Prostate gland (tissue), 2 donors: ENCODE measurements around the gene TRIL. TPM values are rescaled to one million over a fixed set of nuclear protein-coding genes. Genes with fewer than 3 reads are reported as not detected.

Experiments
- DNase-seq: peaks from one replicate; pipeline ENCODE4 v3.0.0-alpha.2; 2019; ENCODE audit warnings: low spot score
- H3K27ac ChIP-seq, 2 donors: fragments of 200-600 bp; sonication (generic); 2 replicates each; pipeline ENCODE4 v1.5.1; 2017 to 2019
- H3K27me3 ChIP-seq: fragments of 200-600 bp; sonication (generic); replicated peaks from 2 replicates; pipeline ENCODE4 v1.5.1; 2019; ENCODE audit not compliant: insufficient read depth
- H3K36me3 ChIP-seq, 2 donors: fragments of 200-600 bp; sonication (generic); 1 replicate in 1 of 2; 2 replicates in 1 of 2; pipeline versions ENCODE4 v1.5.1 to v1.8.1; 2017 to 2019
- H3K4me1 ChIP-seq: fragments of 200-600 bp; sonication (generic); replicated peaks from 2 replicates; pipeline ENCODE4 v1.5.1; 2019
- H3K4me3 ChIP-seq, 2 donors: fragments of 200-600 bp; sonication (generic); 2 replicates each; pipeline ENCODE4 v1.5.1; 2017 to 2019
- H3K9me3 ChIP-seq: fragments of 200-600 bp; sonication (generic); 2 replicates; pipeline ENCODE4 v1.5.1; 2017
- POLR2A ChIP-seq: fragments of 450-650 bp; IDR thresholded peaks from one replicate; pipeline ENCODE4 v1.6.1; 2016; ENCODE audit warnings: antibody characterized with exemption, mild to moderate bottlenecking
- POLR2AphosphoS5 ChIP-seq: sonication (generic); formaldehyde crosslinking; IDR thresholded peaks from one replicate; pipeline ENCODE4 v1.6.1; 2017; ENCODE audit warnings: antibody characterized with exemption
- WGBS: methylation state at CpG from one replicate; pipeline ENCODE4 v1.1.5; 2018; 5-methylcytosine and 5-hydroxymethylcytosine counted together
- intact Hi-C: fragments of 100-400 bp; cut with DNase I; formaldehyde crosslinking; loops from one replicate; pipeline ENCODE4 v1.14.2; 2022
- total RNA-seq, 2 donors: library from RNA; depleted of rRNA; stranded (reverse); fragments of >200 nt; gene quantifications; one replicate each; pipeline ENCODE4 v1.1.0, GENCODE V29; 2016
- TF ChIP-seq, protein P1 (sequence below), 4 experiments: fragments of 200-600 bp in 2 of 4; fragments of 450-650 bp in 2 of 4; sonication (generic) in 2 of 4; IDR thresholded peaks; 1 replicate in 3 of 4; 2 replicates in 1 of 4; pipeline ENCODE4 v1.5.1; 2016 to 2019; ENCODE audit warnings: antibody characterized with exemption in 4 of 4, mild to moderate bottlenecking in 2 of 4, moderate library complexity in 2 of 4

TRIL gene
- total RNA-seq, 2 donors from 2014 or later = 3.3 to 3.5 TPM

DNA sequence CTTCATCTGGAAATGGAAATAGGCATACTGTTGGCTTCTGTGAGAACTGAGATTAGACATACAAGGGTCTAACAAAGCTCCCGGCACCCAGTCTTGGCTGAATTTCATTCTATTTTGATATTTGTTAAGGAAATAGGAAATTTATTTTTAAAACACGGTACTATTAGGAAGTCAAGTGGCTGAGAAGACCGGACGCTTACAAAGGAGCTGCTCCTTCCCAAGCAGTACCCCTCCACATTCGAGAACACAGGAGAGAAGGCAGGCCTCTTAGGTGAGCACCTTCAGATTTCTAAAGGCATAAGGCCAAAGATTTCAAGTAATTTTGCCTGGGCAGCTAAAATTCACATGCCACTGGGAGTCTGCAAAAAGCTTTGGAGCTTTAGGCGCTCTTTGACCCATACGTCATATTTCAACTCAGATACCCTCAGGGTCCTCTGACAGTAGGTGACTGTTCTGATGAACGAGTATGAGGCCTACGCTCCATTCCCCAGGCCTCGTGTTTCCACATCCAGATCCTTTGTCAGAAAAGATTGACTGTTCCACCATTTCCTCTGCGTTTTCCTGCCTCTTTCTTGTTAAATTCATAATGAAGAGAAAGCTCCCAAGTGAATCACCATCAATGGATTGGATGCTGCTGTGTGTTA is 17.3 kb downstream of the TRIL start:
- WGBS = 87% methylated on average over 11 of the region's 11 CpGs
- H3K27ac ChIP-seq = no peak overlapping the region
- no peaks in the 10 kb centered on the region for H3K36me3 ChIP-seq
- H3K27me3 ChIP-seq = no peaks in the 10 kb centered on the region
- H3K4me1 ChIP-seq = no peaks in the 10 kb centered on the region
- intact Hi-C loops = no loop called here
- DNase-seq = no peak
- no peak for TF ChIP-seq POLR2A
- no peak for TF ChIP-seq POLR2AphosphoS5
- TF ChIP-seq, protein P1, sequence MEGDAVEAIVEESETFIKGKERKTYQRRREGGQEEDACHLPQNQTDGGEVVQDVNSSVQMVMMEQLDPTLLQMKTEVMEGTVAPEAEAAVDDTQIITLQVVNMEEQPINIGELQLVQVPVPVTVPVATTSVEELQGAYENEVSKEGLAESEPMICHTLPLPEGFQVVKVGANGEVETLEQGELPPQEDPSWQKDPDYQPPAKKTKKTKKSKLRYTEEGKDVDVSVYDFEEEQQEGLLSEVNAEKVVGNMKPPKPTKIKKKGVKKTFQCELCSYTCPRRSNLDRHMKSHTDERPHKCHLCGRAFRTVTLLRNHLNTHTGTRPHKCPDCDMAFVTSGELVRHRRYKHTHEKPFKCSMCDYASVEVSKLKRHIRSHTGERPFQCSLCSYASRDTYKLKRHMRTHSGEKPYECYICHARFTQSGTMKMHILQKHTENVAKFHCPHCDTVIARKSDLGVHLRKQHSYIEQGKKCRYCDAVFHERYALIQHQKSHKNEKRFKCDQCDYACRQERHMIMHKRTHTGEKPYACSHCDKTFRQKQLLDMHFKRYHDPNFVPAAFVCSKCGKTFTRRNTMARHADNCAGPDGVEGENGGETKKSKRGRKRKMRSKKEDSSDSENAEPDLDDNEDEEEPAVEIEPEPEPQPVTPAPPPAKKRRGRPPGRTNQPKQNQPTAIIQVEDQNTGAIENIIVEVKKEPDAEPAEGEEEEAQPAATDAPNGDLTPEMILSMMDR (IDR thresholded peaks at IDR 0.05) = no peak
- no peak overlapping the region for H3K4me3 ChIP-seq
- H3K9me3 ChIP-seq = no peaks in the 10 kb centered on the region

GRCh38 chr7:28939844-28940544 is 18.1 kb downstream of the TRIL start:
- Histone ChIP-seq H3K4me1 (no peaks in the 10 kb centered on the region), H3K9me3 (no peaks in the 10 kb centered on the region), H3K36me3 (no peaks in the 10 kb centered on the region), H3K27me3 (no peaks in the 10 kb centered on the region), H3K4me3 (no peak overlapping the region), H3K27ac (no peak overlapping the region)
- TF ChIP-seq POLR2A (no peak), POLR2AphosphoS5 (no peak)
- TF ChIP-seq, protein P1 (IDR thresholded peaks at IDR 0.05) = no peak
- intact Hi-C loops = no loop called here
- WGBS = 60% methylated on average over 7 of the region's 7 CpGs
- no peak for DNase-seq

DNA sequence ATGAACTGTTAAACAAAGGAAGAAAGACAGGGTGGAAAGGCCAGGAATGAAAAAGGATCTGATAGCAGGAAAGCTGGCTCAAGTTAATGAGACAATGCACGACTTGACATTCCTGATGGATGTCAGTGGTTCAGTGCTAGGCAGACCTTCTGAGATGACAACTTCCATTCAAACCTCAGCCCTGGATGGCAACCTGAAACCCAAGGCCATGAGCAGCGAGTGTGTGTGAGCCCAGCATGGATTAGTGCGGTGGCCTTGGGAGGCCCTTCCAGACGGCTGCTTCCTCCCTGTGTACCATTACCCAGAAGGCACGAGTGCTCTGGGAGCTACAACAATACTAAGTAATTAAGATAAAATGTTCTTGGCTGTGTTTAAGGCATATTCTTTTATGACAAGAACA is 18.8 kb downstream of the TRIL start:
- Histone ChIP-seq H3K27me3 (no peaks in the 10 kb centered on the region), H3K27ac (no peak overlapping the region), H3K4me3 (no peak overlapping the region), H3K9me3 (no peaks in the 10 kb centered on the region), H3K36me3 (no peaks in the 10 kb centered on the region), H3K4me1 (no peaks in the 10 kb centered on the region)
- TF ChIP-seq, protein P1 (IDR thresholded peaks at IDR 0.05) = no peak
- no peak for TF ChIP-seq POLR2A
- TF ChIP-seq POLR2AphosphoS5 = no peak
- intact Hi-C loops = no loop called here
- 52% methylated on average over 5 of the region's 5 CpGs for WGBS
- no peak for DNase-seq

GRCh38 chr7:28937619-28938018 is 20.5 kb downstream of the TRIL start:
- Histone ChIP-seq H3K27me3 (no peaks in the 10 kb centered on the region), H3K4me3 (no peak overlapping the region), H3K27ac (no peak overlapping the region), H3K4me1 (no peaks in the 10 kb centered on the region), H3K36me3 (no peaks in the 10 kb centered on the region), H3K9me3 (no peaks in the 10 kb centered on the region)
- DNase-seq = no peak
- no peak for TF ChIP-seq POLR2A
- no peak for TF ChIP-seq POLR2AphosphoS5
- TF ChIP-seq, protein P1 (IDR thresholded peaks at IDR 0.05) = no peak
- intact Hi-C loops = no loop called here
- WGBS = 69% methylated on average over 7 of the region's 7 CpGs

DNA sequence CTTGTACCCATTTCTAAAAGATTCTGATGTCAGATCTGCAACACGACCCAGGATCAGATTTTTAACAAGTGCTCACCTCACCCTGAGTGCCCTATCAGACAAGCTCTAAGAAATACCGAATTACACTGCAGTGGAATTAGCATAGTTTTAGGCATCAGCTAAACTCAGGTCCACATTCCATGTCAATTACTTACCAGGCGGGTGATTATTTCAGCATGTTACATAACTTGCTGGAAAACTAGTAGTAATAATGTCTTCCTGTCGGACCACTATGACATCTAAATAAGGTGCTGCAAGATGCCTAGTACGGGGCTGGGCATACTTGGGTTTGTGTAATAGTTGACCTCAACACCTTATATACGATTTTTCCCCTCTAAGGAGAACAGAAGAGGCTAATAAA is 21.0 kb downstream of the TRIL start:
- Histone ChIP-seq H3K9me3 (no peaks in the 10 kb centered on the region), H3K27me3 (no peaks in the 10 kb centered on the region), H3K4me1 (no peaks in the 10 kb centered on the region), H3K36me3 (no peaks in the 10 kb centered on the region), H3K27ac (no peak overlapping the region), H3K4me3 (no peak overlapping the region)
- no peak for DNase-seq
- 83% methylated on average over 6 of the region's 6 CpGs for WGBS
- TF ChIP-seq, protein P1 (IDR thresholded peaks at IDR 0.05) = no peak
- TF ChIP-seq POLR2A (no peak), POLR2AphosphoS5 (no peak)
- intact Hi-C loops = no loop called here
